ENCODE results near the gene BACH1.
"Not testable (repeated sequence)": the region's sequence is repeated elsewhere in the genome, so short reads cannot be mapped to it uniquely, and the experiment has no call there.

BACH1 gene

GRCh38 chr21:29349702-29350101 lies 51.0 kb downstream of the BACH1 start:
- DNase-seq = no peak

DNA sequence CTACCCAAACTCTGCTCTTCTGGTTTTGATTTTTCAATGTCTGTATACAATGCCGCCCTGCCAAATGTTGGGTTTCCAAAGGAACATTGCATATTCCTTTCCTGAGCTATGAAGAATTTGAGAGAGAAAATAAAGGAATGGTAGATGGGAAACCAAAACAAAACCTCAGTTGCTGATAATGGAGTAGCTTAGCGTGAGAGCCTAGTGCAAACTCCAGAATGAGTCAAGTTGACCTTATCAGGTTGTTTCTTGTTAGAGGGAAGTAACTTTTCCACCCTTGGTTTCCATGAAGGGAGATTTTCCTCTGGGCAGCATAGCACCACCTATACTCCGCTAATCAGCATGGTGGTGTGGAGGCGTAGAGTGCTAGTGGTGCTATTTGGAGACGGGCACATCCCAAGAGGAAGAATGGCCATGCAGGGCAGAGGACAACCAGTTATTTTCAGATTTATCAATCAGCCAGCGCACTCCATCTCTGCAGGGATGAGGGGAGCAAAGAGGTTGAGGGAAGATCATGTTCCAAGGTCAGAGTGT lies 51.6 kb downstream of the BACH1 start:
- no peak for DNase-seq

GRCh38 chr21:29351691-29352090 lies 53.0 kb downstream of the BACH1 start:
- DNase-seq = no peak

GRCh38 chr21:29355043-29355710 lies 56.5 kb downstream of the BACH1 start:
- not testable (repeated sequence) for DNase-seq

- DNase-seq = not testable (repeated sequence)
These were observed 57.6 kb downstream of the BACH1 start for GRCh38 chr21:29356291-29356690.

- not testable (repeated sequence) for DNase-seq
These were observed 58.1 kb downstream of the BACH1 start for GRCh38 chr21:29356810-29357209.

GRCh38 chr21:29359718-29360117 lies 61.0 kb downstream of the BACH1 start:
- DNase-seq = no peak

DNA sequence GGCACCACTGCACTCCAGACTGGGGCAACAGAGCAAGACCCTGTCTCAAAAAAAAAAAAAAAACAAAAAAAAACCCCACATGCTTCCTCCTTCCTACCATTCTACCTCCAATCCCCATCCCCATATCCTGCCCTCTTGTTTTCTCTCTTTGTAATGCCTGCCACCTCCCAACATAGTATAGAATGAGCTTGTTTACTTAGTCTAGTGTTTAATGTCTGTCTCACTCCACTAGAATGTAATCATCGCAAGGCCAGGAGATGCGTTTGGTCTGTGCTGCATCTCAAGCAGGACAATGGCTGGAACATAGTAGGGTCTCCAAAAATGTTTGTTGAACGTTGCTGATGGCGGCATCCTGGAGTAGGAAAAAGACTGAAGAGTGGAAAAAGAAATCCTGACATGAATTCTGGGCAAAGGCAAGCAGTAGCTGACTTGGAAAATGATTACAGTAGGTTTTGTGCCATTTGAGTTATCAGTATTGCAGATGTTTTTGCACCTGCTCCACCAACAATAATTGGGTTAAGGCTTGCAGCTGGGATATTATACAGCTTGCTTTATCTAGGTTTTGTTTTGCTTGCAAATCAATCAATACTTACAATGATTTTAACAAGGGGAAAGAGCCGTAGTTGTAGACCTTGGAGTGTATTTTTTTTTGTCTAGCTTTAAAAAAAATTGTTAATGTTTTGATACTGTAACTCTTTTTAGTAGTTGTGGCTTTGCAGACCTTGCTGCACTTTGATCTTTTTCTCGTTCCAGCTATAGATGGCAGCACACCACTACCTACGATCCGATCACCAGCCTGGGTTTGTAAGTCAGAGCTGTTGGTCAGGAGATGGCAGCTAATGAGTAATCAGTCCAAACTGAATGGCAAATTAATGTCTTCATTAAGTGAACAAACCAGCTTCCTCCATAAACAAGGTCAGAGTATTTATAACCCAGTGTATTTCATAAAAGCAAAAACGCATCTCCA lies 62.4 kb downstream of the BACH1 start:
- no peak for DNase-seq

DNA sequence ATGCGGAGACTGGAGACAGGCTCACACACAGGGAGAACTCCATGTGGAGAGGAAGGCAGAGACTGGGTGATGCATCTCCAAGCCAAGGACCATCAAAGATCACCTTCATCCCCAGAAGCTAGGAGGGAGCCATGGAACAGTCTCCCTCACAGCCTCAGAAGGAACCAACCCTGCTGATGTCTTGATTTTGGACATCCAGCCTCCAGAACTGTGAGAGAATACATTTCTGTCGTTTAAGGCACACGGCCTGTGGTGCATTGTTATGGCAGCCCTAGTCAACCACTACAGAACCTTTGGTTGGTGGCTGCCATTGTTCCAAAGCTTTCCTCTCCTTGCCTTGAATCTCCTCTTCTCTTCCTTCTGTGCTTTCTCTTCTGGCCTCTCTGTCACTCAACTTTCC lies 64.0 kb downstream of the BACH1 start:
- no peak for DNase-seq

GRCh38 chr21:29365661-29366265 lies 67.0 kb downstream of the BACH1 start:
- no peak for DNase-seq

DNA sequence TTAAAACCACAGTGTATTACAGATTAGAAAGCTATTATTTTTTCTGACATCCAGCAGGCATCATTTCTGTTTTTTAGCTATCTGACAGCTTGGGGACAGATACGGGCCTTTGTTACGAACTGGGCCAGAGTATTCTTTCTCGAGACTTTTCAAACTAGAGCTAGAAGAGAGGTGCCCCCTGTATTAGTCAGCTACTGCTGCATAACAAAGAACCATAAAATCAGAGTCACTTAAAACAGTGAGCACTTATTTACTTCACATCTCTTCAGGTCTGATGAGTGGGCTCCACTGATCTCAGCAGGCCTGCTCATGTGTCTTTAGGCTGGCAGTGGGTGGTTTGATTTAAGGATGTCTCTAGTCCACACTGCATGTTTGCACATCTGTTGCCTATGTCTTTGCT lies 67.8 kb downstream of the BACH1 start:
- no peak for DNase-seq

GRCh38 chr21:29367335-29367734 lies 68.6 kb downstream of the BACH1 start:
- DNase-seq = no peak

GRCh38 chr21:29368906-29369305 lies 70.2 kb downstream of the BACH1 start:
- DNase-seq = no peak

DNA sequence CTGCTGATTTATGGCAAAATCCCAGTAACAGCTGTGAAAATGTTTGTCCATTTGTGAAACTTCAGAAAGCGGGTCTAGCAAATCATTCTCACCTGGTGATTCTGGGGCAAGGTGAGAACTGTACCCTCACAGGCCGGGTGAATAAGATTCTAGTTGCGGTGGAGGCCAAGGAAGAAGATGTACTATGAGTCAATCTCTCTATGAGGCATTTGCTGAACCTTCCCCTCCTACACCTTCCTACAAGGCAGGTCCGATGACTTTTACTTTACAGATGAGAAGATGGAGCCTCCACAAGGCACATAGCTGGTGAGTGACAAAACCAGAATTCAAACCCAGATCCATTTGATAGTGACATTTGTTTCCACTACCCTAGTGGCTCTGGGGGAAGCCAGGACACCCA lies 72.7 kb downstream of the BACH1 start:
- DNase-seq = no peak

DNA sequence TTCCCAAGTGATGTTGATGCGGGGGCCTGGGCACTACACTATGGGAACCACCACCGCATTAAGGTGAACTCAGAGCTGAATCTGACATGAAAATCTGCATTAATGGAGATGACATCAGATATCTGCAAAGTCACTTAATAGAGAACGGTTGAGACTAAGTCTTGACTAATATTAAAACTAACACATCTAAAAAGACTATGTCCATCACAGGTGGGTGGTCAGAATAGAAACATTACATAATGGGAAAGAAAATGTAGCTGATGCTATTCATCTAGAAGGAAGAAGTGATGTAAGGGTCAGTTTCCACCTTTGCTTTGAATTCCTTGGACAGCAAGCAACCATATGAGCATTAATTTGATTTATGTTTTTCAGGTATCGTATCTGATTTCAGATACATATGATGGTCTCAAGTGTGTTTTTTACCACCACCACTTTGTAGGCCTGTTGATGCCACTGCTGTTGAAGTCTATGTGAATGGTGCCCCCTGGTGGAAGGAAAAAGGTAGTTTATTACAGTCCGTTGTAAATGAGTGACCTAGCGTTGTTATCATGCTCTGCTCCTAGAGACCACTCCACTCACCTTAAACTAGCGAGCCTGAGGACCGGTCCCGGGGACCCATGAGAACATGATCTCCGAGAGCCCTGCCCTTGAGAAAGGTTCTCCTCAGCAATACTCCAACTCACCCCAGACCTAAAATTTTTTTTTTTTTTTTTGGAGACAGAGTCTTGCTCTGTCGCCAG lies 73.5 kb downstream of the BACH1 start:
- DNase-seq = no peak

GRCh38 chr21:29374481-29374880 lies 75.8 kb downstream of the BACH1 start:
- no peak for DNase-seq

DNA sequence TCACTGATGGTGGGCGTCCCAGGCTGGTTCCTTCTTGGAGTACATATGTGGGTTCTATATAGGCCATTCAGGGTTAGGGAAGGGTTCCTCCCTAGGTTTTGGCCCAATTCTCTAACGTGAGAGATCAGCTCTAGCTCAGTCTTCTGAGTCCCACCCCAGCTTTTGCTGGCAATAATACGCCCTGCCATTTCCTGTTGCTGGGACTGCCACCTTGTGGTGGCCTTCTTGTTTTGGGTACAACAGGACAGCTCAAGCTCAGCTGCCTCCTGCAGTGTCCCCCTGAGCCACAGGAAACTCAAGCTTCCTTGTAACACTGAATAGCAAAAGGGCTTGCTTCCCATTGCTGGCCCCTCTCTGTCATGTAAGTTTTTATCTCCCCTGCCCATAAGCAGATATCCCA lies 77.8 kb downstream of the BACH1 start:
- DNase-seq = no peak

DNA sequence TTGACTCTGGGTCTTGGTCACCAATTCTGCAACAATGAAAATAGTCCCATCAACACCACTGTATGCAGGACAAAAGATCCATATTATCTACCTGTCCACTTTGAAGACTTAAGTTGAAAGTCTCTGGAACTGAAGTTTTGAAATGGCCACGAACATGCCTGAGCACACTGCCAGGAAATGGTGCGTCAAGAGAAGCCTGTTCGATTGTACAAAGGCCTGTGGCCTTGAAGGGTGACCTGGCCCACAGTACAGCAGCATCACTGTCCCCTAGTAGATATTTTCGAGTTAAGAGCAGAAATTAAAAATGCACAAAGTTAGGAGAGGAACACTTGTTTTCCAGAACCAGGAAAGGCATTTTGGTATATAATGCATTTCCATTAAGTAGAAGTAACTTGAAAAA lies 78.5 kb downstream of the BACH1 start:
- DNase-seq = no peak

- no peak for DNase-seq
These were observed 80.1 kb downstream of the BACH1 start for GRCh38 chr21:29378832-29379231.

- no peak for DNase-seq
These were observed 80.9 kb downstream of the BACH1 start for GRCh38 chr21:29379517-29380054.

GRCh38 chr21:29382030-29382654 lies 83.4 kb downstream of the BACH1 start:
- no peak for DNase-seq
